T-cell (primary cell): ENCODE data around the gene STAU1. TPM values are rescaled to one million over a fixed set of nuclear protein-coding genes. Genes with fewer than 3 reads are reported as not detected.

Experiments used
- ATAC-seq, 4 experiments: fragments of 200-7000 bp in 3 of 4; fragments of 150-1000 bp in 1 of 4; cut with Tn5 transposase; replicated peaks in 1 of 4; 1 replicate in 3 of 4; 2 replicates in 1 of 4; pipeline ENCODE4 v1.10.0; 2021; ENCODE audit warnings: moderate library complexity in 3 of 4, mild to moderate bottlenecking in 2 of 4, moderate number of reproducible peaks in 1 of 4
- CTCF ChIA-PET, 2 donors: fragments of 300-600 bp; sonication (Branson Sonifier 250); formaldehyde crosslinking; loops; one replicate each; lab custom pipeline; 2022; ENCODE audit warnings: antibody characterized with exemption in 2 of 2; lab: Charles Lee
- POLR2A ChIA-PET, 2 donors: fragments of 300-600 bp; sonication (Branson Sonifier 250); formaldehyde crosslinking; loops; one replicate each; lab custom pipeline; 2022; ENCODE audit warnings: antibody characterized with exemption in 2 of 2; lab: Charles Lee
- DNase-seq, 35 experiments: peaks; one replicate each; pipeline versions ENCODE4 v3.0.0 to v3.0.0-alpha.2; 2013 to 2023
- H3K27ac ChIP-seq: one replicate; pipeline ENCODE4 v1.5.1; 2013; ENCODE audit warnings: low read length
- H3K27me3 ChIP-seq, 2 experiments: replicated peaks in 1 of 2; 1 replicate in 1 of 2; 2 replicates in 1 of 2; pipeline versions ENCODE4 v1.6.1 to v1.7.0; 2013; ENCODE audit warnings: low read length in 1 of 2, mixed read lengths in 1 of 2; ENCODE audit not compliant: control insufficient read depth in 2 of 2, insufficient read depth in 2 of 2; ENCODE audit errors: extremely low read depth in 1 of 2
- H3K36me3 ChIP-seq, 2 donors: 1 replicate in 1 of 2; 2 replicates in 1 of 2; pipeline versions ENCODE4 v1.6.1 to v1.7.0; 2013; ENCODE audit warnings: low read length in 1 of 2; ENCODE audit not compliant: control insufficient read depth in 2 of 2, insufficient read depth in 1 of 2; ENCODE audit errors: extremely low read depth in 1 of 2
- H3K4me1 ChIP-seq, 2 experiments: 1 replicate in 1 of 2; 2 replicates in 1 of 2; pipeline versions ENCODE4 v1.6.1 to v1.7.0; 2013; ENCODE audit warnings: low read length in 2 of 2, mixed read lengths in 1 of 2; ENCODE audit not compliant: insufficient read depth in 2 of 2, control insufficient read depth in 1 of 2; ENCODE audit errors: extremely low read depth in 1 of 2
- H3K4me3 ChIP-seq, 2 donors: 1 replicate in 1 of 2; 2 replicates in 1 of 2; pipeline versions ENCODE4 v1.5.1 to v1.7.0; 2013; ENCODE audit warnings: mild to moderate bottlenecking in 2 of 2, low read length in 1 of 2, moderate library complexity in 1 of 2; ENCODE audit not compliant: control insufficient read depth in 1 of 2; ENCODE audit errors: extremely low read depth in 1 of 2
- H3K9me3 ChIP-seq: 2 replicates; pipeline ENCODE4 v1.7.0; 2013
- H3K27ac Mint-ChIP-seq, 2 donors: one replicate each; pipeline ENCODE4 v1.8.0; 2020 to 2021; ENCODE audit warnings: mild to moderate bottlenecking in 2 of 2, mixed read lengths in 2 of 2
- H3K27me3 Mint-ChIP-seq, 2 donors: one replicate each; pipeline ENCODE4 v1.8.0; 2021 to 2022; ENCODE audit warnings: mixed read lengths in 2 of 2
- H3K36me3 Mint-ChIP-seq: one replicate; pipeline ENCODE4 v1.8.0; 2021; ENCODE audit warnings: mixed read lengths
- H3K4me1 Mint-ChIP-seq, 3 donors: one replicate each; pipeline ENCODE4 v1.8.0; 2020 to 2022; ENCODE audit warnings: mixed read lengths in 3 of 3, mild to moderate bottlenecking in 1 of 3
- H3K4me3 Mint-ChIP-seq, 3 donors: one replicate each; pipeline ENCODE4 v1.8.0; 2020 to 2022; ENCODE audit warnings: mild to moderate bottlenecking in 3 of 3, mixed read lengths in 3 of 3, moderate library complexity in 3 of 3
- H3K9me3 Mint-ChIP-seq, 3 donors: one replicate each; pipeline ENCODE4 v1.8.0; 2020 to 2022; ENCODE audit warnings: mixed read lengths in 3 of 3
- WGBS: methylation state at CpG from one replicate; pipeline ENCODE4 v1.1.5; 2013; ENCODE audit warnings: missing lambda C conversion rate; ENCODE audit not compliant: insufficient coverage; 5-methylcytosine and 5-hydroxymethylcytosine counted together
- total RNA-seq, 35 experiments: library from RNA in 6 of 35; stranded (reverse) in 6 of 35; fragments of 120-200 nt in 1 of 35; gene quantifications; one replicate each; pipeline versions ENCODE4 v1.2.1 to v1.2.4 and lab custom pipeline; 2013 to 2026

STAU1 gene
- total RNA-seq, 5 donors from 2014 or later (not counting 1 experiment from before 2014, with no cell fraction given) = 39.3 to 52.8 (median 43.6) TPM

- Mint-ChIP-seq H3K4me1 (no peaks in the 10 kb centered on the region), H3K9me3 (no peaks in the 10 kb centered on the region), H3K36me3 (peaks cover 67% of the 10 kb centered on the region), H3K27ac (no peak overlapping the region), H3K27me3 (no peaks in the 10 kb centered on the region), H3K4me3 (no peak overlapping the region)
- CTCF ChIA-PET = interaction anchor here in 1 of 2 donors (0.7 kb wide), 1 partner anchor 70 kb away, joined by 3 read pairs; no protein-coding TSS in a partner anchor
- Histone ChIP-seq H3K27ac (no peak overlapping the region), H3K27me3 (no peaks in the 10 kb centered on the region), H3K4me3 (no peak overlapping the region), H3K9me3 (no peaks in the 10 kb centered on the region), H3K36me3 (peaks cover 19 to 87% of the 10 kb centered on the region in 2 donors), H3K4me1 (no peaks in the 10 kb centered on the region)
- POLR2A ChIA-PET = interaction anchor here (0.5 kb wide), 2 partner anchors 9 to 21 kb away, joined by 5 to 6 read pairs; no protein-coding TSS in a partner anchor
- ATAC-seq (no peak), DNase-seq (no peak)
- 98% methylated on average over 5 of the region's 7 CpGs for WGBS
Measured at GRCh38 chr20:49119988-49120387, 68.1 kb downstream of the STAU1 start.

GRCh38 chr20:49118307-49118706, 69.8 kb downstream of the STAU1 start:
- no peaks in the 10 kb centered on the region for H3K4me1 Mint-ChIP-seq

GRCh38 chr20:49115564-49115963, 72.6 kb downstream of the STAU1 start:
- no peaks in the 10 kb centered on the region for H3K4me1 Mint-ChIP-seq
- no peak overlapping the region for H3K4me3 ChIP-seq
- no peaks in the 10 kb centered on the region for H3K4me1 ChIP-seq
- POLR2A ChIA-PET = no interaction called here
- H3K9me3 ChIP-seq = no peaks in the 10 kb centered on the region
- peaks cover 33 to 75% of the 10 kb centered on the region in 2 donors for H3K36me3 ChIP-seq
- H3K9me3 Mint-ChIP-seq = no peaks in the 10 kb centered on the region
- CTCF ChIA-PET = no interaction called here
- no peak overlapping the region for H3K4me3 Mint-ChIP-seq
- DNase-seq = no peak
- ATAC-seq = no peak
- H3K27ac Mint-ChIP-seq = no peak overlapping the region
- 100% methylated on average over 4 of the region's 7 CpGs for whole genome bisulfite sequencing
- no peaks in the 10 kb centered on the region for H3K27me3 Mint-ChIP-seq
- no peak overlapping the region for H3K27ac ChIP-seq
- no peaks in the 10 kb centered on the region for H3K27me3 ChIP-seq
- H3K36me3 Mint-ChIP-seq = peaks cover 69% of the 10 kb centered on the region

More at GRCh38 chr20:49118307-49118706, 69.8 kb downstream of the STAU1 start:
- Histone ChIP-seq H3K4me1 (no peaks in the 10 kb centered on the region), H3K27ac (no peak overlapping the region), H3K9me3 (no peaks in the 10 kb centered on the region), H3K36me3 (peaks cover 27 to 86% of the 10 kb centered on the region in 2 donors), H3K27me3 (no peaks in the 10 kb centered on the region), H3K4me3 (no peak overlapping the region)
- no peak for ATAC-seq
- WGBS = 100% methylated on average over 1 of the region's 3 CpGs
- ChIA-PET POLR2A (interaction anchor here in 1 of 2 donors (0.6 kb wide), 1 partner anchor 36 kb away, joined by 3 read pairs; no protein-coding TSS in a partner anchor), CTCF (no interaction called here)
- peaks cover 71% of the 10 kb centered on the region for H3K36me3 Mint-ChIP-seq
- no peak overlapping the region for H3K27ac Mint-ChIP-seq
- H3K27me3 Mint-ChIP-seq = no peaks in the 10 kb centered on the region
- no peaks in the 10 kb centered on the region for H3K9me3 Mint-ChIP-seq
- no peak for DNase-seq
- H3K4me3 Mint-ChIP-seq = no peak overlapping the region

- DNase-seq (no peak), ATAC-seq (no peak)
- H3K27me3 Mint-ChIP-seq = no peaks in the 10 kb centered on the region
- Histone ChIP-seq H3K27ac (no peak overlapping the region), H3K36me3 (peaks cover 19 to 47% of the 10 kb centered on the region in 2 donors), H3K4me1 (no peaks in the 10 kb centered on the region), H3K9me3 (no peaks in the 10 kb centered on the region), H3K4me3 (no peak overlapping the region), H3K27me3 (no peaks in the 10 kb centered on the region)
- H3K4me1 Mint-ChIP-seq = no peaks in the 10 kb centered on the region
- H3K9me3 Mint-ChIP-seq = no peaks in the 10 kb centered on the region
- H3K4me3 Mint-ChIP-seq = no peak overlapping the region
- CTCF ChIA-PET = interaction anchor here in 1 of 2 donors (0.6 kb wide), 1 partner anchor 181 kb away, joined by 3 read pairs; no protein-coding TSS in a partner anchor
- POLR2A ChIA-PET = no interaction called here
- H3K36me3 Mint-ChIP-seq = peaks cover 58% of the 10 kb centered on the region
- H3K27ac Mint-ChIP-seq = no peak overlapping the region
- 98% methylated on average over 8 of the region's 15 CpGs for WGBS
Measured at GRCh38 chr20:49112596-49113274, 75.4 kb downstream of the STAU1 start.

- POLR2A ChIA-PET = no interaction called here
- H3K4me3 Mint-ChIP-seq = no peak overlapping the region
- no peaks in the 10 kb centered on the region for H3K4me1 ChIP-seq
- DNase-seq (no peak), ATAC-seq (no peak)
- H3K36me3 Mint-ChIP-seq = peaks cover 45% of the 10 kb centered on the region
- H3K4me1 Mint-ChIP-seq = no peaks in the 10 kb centered on the region
- CTCF ChIA-PET = interaction anchor here in 1 of 2 donors (1.0 kb wide), 1 partner anchor 135 kb away, joined by 3 read pairs; no protein-coding TSS in a partner anchor
- no peaks in the 10 kb centered on the region for H3K27me3 Mint-ChIP-seq
- H3K27ac Mint-ChIP-seq = no peak overlapping the region
- H3K27me3 ChIP-seq = no peaks in the 10 kb centered on the region
- no peaks in the 10 kb centered on the region for H3K9me3 ChIP-seq
- peaks cover 14 to 32% of the 10 kb centered on the region in 2 donors for H3K36me3 ChIP-seq
- H3K9me3 Mint-ChIP-seq = no peaks in the 10 kb centered on the region
- no peak overlapping the region for H3K4me3 ChIP-seq
- no peak overlapping the region for H3K27ac ChIP-seq
- WGBS = 98% methylated on average over 6 of the region's 6 CpGs
Measured at GRCh38 chr20:49110767-49111694, 77.1 kb downstream of the STAU1 start.

GRCh38 chr20:49106328-49106727, 81.8 kb downstream of the STAU1 start:
- POLR2A ChIA-PET = no interaction called here
- Histone ChIP-seq H3K27me3 (no peaks in the 10 kb centered on the region), H3K9me3 (no peaks in the 10 kb centered on the region), H3K27ac (no peak overlapping the region), H3K36me3 (peaks cover 20 to 21% of the 10 kb centered on the region in 2 donors), H3K4me1 (no peaks in the 10 kb centered on the region), H3K4me3 (no peak overlapping the region)
- no peak overlapping the region for H3K4me3 Mint-ChIP-seq
- 87% methylated on average over 3 of the region's 6 CpGs for WGBS
- CTCF ChIA-PET = interaction anchor here in 1 of 2 donors (0.7 kb wide), 1 partner anchor 91 kb away, joined by 4 read pairs; no protein-coding TSS in a partner anchor
- peaks cover 40% of the 10 kb centered on the region for H3K36me3 Mint-ChIP-seq
- H3K4me1 Mint-ChIP-seq = peaks cover 2 to 7% (median 3%) of the 10 kb centered on the region in 3 donors
- no peak for DNase-seq
- no peak for ATAC-seq
- H3K27ac Mint-ChIP-seq = peak overlapping the region in 1 of 2 donors; percentile 55
- H3K27me3 Mint-ChIP-seq = no peaks in the 10 kb centered on the region
- H3K9me3 Mint-ChIP-seq = no peaks in the 10 kb centered on the region
